Colonic mucosa (tissue), 4 donors: ENCODE data around the gene LGI4. TPM values are rescaled to one million over a fixed set of nuclear protein-coding genes. Genes with fewer than 3 reads are reported as not detected.

Experiments used
- DNase-seq: peaks from one replicate; pipeline ENCODE4 v3.0.0-alpha.2; 2020
- H3K27ac ChIP-seq: fragments of 200-600 bp; one replicate; pipeline ENCODE4 v1.8.0; 2021
- H3K27me3 ChIP-seq: fragments of 200-600 bp; one replicate; pipeline ENCODE4 v1.8.0; 2021
- H3K36me3 ChIP-seq: fragments of 200-600 bp; one replicate; pipeline ENCODE4 v1.8.0; 2021
- H3K4me1 ChIP-seq: fragments of 200-600 bp; one replicate; pipeline ENCODE4 v1.8.0; 2021; ENCODE audit warnings: mild to moderate bottlenecking
- H3K4me3 ChIP-seq: fragments of 200-600 bp; one replicate; pipeline ENCODE4 v1.8.0; 2021
- H3K9ac ChIP-seq, 2 donors: one replicate each; pipeline ENCODE4 v1.7.0; 2013; ENCODE audit warnings: control low read depth in 2 of 2, low read depth in 2 of 2, low read length in 2 of 2
- H3K9me3 ChIP-seq: fragments of 200-600 bp; one replicate; pipeline ENCODE4 v1.8.0; 2021
- CTCF ChIP-seq: fragments of 200-600 bp; IDR thresholded peaks from one replicate; pipeline ENCODE4 v1.8.0; 2022; ENCODE audit warnings: antibody characterized with exemption, mild to moderate bottlenecking
- intact Hi-C: fragments of 100-400 bp; cut with DNase I; formaldehyde crosslinking; loops from one replicate; pipeline ENCODE4 v1.14.1; 2022
- total RNA-seq, 2 donors: library from RNA; stranded (reverse); fragmentation: NEBNext Ultra II Directional in 1 of 2; extraction: Animal tissue kit (Norgen Biotek cat#: 25700) in 1 of 2; gene quantifications; one replicate each; pipeline ENCODE4 v1.2.1, GENCODE V29; 2021
- donor health status: healthy.
- donor health status: DM: no; HTN: no; CAD: no.
- donor health status: DM: no; HTN: no; CAD: no.

The LGI4 gene
- 10 to 100 TPM in 1 of 2 donors, 1 to 10 TPM in 1; 5.8 to 10.2 TPM for total RNA-seq

GRCh38 chr19:35134601-35135242 lies at the start of gene LGI4:
Gene LGI4 (minus strand): TSS chr19:35135059. CDS start chr19:35134680, 379 bp downstream.
- Histone ChIP-seq H3K9ac (peak within 1 kb of the TSS in 1 of 2 donors; percentile 43), H3K4me3 (peak within 1 kb of the TSS; percentile 0), H3K27ac (no peak within 1 kb of the TSS), H3K36me3 (no peaks in the 10 kb centered on the region), H3K27me3 (no peaks in the 10 kb centered on the region), H3K4me1 (no peaks in the 10 kb centered on the region), H3K9me3 (no peaks in the 10 kb centered on the region)
- TF ChIP-seq CTCF = no peak
- intact Hi-C loops = loop anchor here (2.0 kb wide), 1 partner anchor 20 kb away; the partner anchor contains the start of gene FXYD3
- DNase-seq = no peak

GRCh38 chr19:35184267-35184666 lies 49.4 kb upstream of the LGI4 start:
- intact Hi-C loops = no loop called here
- TF ChIP-seq CTCF = no peak
- Histone ChIP-seq H3K4me3 (no peak overlapping the region), H3K27ac (no peak overlapping the region), H3K4me1 (no peaks in the 10 kb centered on the region), H3K9ac (no peak overlapping the region), H3K9me3 (no peaks in the 10 kb centered on the region), H3K27me3 (no peaks in the 10 kb centered on the region), H3K36me3 (no peaks in the 10 kb centered on the region)
- DNase-seq = no peak

- Histone ChIP-seq H3K27ac (no peak overlapping the region), H3K9ac (no peak overlapping the region), H3K27me3 (no peaks in the 10 kb centered on the region), H3K9me3 (no peaks in the 10 kb centered on the region), H3K4me1 (no peaks in the 10 kb centered on the region), H3K4me3 (no peak overlapping the region), H3K36me3 (no peaks in the 10 kb centered on the region)
- DNase-seq = no peak
- intact Hi-C loops = no loop called here
- TF ChIP-seq CTCF = no peak
Observed at GRCh38 chr19:35181387-35181786, 46.5 kb upstream of the LGI4 start.

- Histone ChIP-seq H3K9me3 (no peaks in the 10 kb centered on the region), H3K27me3 (no peaks in the 10 kb centered on the region), H3K4me3 (no peak overlapping the region), H3K36me3 (no peaks in the 10 kb centered on the region), H3K4me1 (no peaks in the 10 kb centered on the region), H3K9ac (no peak overlapping the region), H3K27ac (no peak overlapping the region)
- no peak for DNase-seq
- intact Hi-C loops = no loop called here
- TF ChIP-seq CTCF = no peak
Observed at GRCh38 chr19:35179830-35180229, 45.0 kb upstream of the LGI4 start.

- Histone ChIP-seq H3K4me3 (no peak overlapping the region), H3K9ac (no peak overlapping the region), H3K36me3 (no peaks in the 10 kb centered on the region), H3K27me3 (no peaks in the 10 kb centered on the region), H3K27ac (no peak overlapping the region), H3K9me3 (no peaks in the 10 kb centered on the region), H3K4me1 (no peaks in the 10 kb centered on the region)
- DNase-seq = no peak
- TF ChIP-seq CTCF = no peak
- intact Hi-C loops = no loop called here
Observed at GRCh38 chr19:35178701-35179100, 43.8 kb upstream of the LGI4 start.
